SHP77 treated with DMSO at 0.1 percent for 48 hours (cell line): ENCODE results near the gene ENTPD2.
"Not testable (repeated sequence)": the region's sequence is repeated elsewhere in the genome, so short reads cannot be mapped to it uniquely, and the experiment has no call there.

Experiments used
- DNase-seq: peaks from one replicate; lab custom pipeline; 2025; lab: John Stamatoyannopoulos, UW

Gene ENTPD2

DNA sequence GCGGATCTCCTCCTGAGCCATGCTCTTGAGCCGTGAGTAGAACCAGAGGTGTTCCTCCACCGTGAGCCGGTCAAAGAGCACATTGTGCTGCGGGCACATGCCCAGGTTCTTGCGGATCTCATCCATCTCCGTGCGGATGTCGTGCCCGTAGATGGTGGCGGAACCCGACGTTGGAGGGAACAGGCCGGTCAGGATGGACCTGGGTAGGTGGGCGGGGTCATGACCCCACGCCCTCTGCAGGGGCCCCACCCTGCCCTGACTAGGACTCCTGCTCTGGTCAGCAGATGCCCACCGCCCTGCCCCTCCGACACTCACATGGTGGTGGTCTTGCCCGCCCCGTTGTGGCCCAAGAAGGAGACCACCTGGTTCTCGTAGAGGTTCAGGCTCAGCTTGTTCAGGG, 37.9 kb downstream of the ENTPD2 start:
- no peak for DNase-seq

DNA sequence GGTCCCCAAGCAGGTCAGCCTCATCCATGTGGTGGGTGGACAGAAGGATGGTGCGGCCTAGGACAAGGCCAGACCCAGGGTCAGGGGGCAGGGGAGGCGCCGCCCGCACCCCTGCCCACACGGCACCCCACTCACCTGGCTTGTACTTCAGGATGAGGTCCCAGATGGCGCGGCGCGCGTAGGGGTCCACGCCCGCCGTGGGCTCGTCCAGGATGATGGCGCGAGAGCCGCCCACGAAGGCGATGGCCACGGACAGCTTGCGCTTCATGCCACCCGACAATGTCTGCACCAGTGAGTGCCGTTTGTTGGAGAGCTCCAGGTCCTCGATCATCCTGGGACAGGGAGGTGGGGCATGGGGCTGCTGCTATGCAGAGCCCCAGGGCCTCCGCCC, 38.3 kb downstream of the ENTPD2 start:
- DNase-seq, result no peak

DNA sequence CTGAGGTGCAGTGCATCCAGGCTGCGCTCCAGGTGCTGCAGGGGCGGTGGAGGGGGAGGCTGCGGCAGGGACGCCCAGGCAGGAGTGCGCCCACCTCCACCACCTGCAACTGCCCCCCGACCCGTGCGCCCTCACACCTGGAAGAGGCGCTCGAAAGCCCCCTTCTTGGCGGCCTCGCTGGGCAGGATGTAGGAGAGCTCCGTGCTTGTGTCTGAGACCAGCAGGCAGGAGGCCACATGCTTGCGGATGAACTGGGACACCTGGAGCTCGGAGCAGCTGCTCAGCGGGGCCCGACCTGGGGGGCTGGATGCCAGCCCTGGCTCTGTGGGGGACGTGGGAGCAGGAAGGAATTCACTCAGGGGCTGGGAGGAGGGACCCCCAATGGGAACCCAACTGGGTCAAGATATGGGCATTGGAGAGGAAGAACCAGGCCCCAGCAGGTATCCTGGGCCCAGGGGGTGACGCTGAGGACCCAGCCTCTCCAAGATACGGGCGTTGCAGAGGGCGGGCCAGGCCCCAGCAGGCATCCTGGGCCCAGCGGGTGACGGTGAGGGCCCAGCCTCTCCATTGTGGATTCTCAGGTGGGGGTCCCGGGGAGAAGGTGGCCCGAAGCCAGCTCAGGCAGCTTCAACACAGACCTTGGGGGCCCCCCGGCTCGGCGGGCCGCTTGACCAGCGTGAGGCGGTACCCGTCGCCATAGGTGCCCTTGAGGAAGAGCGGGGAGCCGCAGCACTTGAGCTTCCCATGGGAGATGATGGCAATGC, 38.9 kb downstream of the ENTPD2 start:
- no peak for DNase-seq

DNA sequence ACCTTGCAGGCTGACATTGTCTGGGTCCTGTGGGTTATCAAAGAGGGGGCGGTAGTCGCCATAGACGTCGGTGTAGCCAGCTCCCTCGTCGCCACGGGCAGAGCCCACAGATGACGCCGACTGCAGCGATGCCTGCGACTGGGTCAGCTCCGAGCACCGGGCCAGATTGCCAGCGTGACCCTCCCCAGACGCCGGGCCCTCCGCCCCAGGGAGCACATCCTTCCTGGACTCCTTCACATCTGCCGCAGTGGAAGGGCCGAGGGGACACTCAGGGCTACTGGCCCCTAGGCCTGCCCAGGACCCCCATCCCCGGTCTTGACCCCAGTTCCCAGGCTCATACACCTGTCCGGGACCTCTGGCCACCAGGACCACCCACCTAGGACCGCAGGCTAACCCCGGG, 39.7 kb downstream of the ENTPD2 start:
- DNase-seq, result no peak

DNA sequence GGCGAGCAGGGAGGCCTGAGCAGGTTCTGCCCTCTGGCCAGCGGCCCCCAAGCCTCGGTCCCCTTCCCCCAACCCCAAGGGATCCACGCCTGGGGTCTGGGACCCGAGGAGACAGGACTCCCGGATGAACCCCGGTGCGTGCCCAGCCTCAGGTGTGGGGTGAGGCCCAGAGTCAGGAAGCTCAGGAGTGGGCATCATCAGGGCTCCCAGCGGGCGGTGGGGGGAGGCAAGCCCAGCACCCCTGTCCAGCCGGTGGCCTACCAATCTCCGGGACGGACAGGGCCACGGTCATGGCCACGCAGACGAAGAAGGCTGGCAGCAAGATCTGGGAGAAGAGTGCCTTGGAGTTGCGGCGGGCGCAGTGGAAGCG, 40.3 kb downstream of the ENTPD2 start:
- DNase-seq, result no peak

DNA sequence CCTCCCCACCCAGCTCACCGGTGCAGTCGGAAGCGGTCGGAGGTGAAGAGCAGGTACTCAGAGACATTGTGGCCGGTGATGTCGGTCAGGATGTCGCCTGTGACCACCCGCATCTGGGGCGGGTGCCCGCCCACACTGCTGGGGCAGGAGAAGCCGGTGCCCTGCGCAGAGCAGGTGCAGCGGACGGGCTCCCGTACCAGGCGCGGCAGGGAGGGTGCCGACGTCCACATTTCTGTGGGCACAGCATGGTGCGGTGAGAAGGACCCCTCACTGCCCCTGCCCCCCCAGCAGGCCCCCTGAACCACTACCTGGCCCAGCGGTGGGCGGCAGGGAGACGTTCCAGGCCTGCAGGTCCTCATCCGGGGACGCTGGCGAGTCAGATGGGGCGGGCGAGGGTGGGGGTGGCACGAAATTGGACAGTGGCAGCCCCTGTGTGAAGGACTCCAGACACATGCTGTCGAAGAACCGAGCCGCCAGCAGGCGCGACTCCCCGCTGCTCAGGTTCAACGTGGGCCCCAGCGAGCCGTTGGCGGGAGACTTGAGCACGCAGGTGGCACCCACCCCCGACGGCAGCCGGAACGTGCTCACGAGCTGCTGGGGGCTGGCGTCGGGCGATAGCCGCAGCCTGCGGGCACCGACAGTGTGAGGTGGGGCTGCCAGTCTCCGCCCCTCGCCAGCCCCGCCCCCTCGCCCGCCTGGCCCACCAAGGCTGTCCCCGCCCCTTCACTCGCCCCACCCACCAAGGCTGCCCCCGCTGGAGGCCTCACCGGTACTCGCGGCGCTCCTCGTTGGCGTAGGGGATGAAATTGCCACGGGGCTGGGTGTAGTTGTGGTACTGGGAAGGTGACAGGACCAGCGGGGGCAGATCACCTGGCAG, 40.9 kb downstream of the ENTPD2 start:
- DNase-seq, result no peak

DNA sequence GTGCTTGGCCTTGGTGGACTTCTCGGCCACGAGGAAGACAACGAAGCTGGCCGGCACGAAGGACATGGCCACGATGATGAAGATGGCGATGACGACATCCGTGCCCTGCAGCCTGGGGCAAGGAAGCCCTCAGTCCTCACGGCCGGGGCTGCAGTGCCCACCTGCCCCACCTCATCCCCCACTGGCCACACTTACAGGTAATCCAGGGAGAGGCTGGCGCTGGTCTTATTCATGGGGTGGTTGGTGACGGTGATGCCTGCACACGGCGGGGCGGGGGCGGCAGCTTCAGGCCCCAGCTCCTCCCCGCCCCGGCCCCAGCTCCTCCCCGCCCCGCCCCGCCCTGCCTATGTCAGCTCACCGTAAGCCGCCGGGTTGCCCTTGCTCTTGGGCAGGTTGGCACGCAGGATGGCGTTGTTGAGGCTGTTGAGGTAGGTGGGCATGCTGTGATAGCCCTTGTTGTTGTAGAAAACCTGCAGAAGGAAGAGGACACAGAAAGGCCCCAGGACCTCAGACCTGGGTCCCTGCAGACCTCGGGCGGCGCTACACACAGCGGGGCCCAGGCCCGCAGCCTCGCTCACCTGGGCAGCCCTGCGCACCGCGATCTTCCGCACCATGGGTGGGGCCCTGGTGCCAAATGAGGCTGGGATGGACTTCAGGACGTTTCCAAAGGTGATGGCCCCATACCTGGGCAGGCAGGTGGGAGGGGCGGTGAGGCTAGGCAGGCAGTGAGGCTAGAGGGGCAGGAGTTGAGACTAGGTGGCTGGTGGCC, 41.8 kb downstream of the ENTPD2 start:
- DNase-seq, result no peak

DNA sequence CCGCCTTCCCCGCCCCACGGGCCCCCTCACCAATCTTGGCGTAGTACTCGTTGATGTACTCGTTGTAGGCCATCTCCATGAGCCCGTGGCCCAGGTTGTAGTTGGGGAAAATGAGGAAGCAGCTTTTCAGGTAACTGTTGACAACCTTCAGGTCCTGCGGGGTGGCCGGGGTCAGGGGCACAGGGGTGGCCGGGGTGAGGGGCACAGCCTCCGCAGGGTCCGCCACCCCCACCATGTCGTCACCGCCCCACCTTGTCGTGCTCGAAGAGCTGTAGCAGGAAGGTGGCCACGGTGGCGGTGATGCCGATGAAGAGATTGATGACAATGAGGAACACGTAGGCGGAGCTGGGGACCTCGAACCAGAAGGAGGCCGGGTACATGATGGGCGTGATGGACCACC, 42.7 kb downstream of the ENTPD2 start:
- DNase-seq, result no peak

DNA sequence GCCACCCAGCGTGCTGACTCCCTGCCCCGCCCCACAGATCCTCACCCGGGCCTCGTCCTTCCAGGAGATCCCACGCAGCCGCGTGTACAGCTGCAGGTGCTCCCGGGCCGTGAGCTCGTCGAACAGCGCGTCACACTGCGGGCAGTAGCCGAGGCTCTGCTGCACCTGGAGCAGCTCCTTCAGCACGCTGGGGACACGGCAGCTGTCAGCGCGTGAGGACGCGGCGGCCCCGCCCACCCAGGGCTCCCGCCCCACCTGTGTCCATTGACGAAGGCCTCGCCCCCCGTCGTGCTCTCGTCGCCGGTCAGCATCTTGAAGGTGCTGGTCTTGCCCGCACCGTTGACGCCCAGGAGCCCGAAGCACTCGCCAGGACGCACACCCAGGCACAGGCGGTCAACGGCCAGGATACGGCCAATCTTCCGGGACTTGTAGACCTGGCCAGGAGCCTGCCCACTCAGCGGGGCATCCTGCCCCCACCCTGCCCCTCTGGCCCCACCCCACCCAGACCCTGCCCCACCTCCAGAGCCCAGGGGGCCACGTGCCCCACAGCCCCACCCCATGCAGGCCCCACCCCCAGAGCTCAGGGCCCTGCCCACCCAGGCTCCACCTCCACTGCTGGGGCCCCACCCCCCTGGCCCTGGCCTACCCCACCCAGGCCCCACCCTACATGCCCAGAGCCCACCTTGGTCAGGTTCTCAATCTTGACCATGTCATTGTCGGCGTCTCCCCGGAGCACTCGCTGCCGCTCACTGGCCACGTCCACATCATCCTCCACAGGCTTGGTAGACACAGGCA, 43.7 kb downstream of the ENTPD2 start:
- DNase-seq, result no peak

DNA sequence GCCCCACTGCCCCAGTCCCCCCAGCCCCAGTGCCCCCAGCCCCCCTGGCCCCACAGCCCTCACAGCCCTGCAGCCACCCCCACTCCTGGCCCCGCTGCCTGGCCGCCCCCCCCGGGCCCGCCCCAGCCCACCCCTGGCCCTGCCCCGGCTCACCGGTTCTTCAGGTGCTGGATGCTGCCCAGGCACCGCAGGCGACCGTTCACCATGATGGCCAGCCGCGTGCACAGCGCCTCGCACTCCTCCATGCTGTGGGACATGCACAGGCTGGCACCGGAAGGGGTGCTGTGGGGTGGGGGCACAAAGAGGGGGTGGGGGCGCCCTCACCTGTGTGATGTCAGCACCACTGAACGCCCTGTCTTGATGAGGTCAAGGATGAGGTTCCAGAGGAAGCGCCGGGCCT, 44.6 kb downstream of the ENTPD2 start:
- no peak for DNase-seq

DNA sequence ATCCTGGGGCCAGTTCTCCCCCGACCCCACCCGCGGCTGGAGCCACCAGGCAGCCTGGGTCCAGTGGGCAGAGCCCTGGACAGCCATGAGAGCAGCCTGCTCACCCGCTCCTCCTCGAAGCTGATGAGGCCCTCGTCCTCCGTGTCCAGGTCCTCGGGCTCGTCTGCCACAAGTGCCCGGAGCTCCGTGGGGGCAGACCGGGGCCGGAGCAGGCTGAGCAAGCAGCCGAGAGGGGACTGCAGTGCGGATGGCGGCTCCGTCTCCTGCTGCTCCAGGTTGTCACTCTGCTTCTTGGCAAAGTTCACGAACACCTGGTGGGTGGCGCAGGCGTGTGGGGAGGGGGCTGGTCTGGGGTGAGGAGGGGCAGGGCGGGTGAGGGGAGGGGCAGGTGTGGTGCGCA, 45.5 kb downstream of the ENTPD2 start:
- no peak for DNase-seq

DNA sequence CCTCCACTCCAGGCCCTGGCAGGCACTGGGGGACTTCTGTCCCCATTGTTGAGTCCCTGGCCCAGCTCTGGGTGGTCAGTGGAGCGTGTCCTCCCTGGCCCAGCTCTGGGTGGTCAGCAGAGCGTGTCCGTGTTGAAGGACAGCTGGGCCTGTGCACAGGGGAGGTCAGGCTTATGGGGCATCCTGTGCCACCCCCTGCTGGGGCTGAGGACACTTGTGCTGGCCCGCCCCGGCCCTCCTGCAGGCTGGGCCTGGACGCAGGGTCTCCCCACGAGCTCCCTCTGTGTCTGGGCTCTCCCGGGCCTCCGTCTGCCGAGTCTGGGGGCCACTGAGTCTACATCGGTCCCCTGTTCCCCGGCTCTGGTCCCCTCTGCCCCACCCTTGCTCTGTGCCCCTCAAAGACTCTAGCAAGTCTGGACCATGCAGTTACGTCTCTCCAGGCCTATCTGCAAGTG, 46.0 kb downstream of the ENTPD2 start:
- DNase-seq, result no peak

DNA sequence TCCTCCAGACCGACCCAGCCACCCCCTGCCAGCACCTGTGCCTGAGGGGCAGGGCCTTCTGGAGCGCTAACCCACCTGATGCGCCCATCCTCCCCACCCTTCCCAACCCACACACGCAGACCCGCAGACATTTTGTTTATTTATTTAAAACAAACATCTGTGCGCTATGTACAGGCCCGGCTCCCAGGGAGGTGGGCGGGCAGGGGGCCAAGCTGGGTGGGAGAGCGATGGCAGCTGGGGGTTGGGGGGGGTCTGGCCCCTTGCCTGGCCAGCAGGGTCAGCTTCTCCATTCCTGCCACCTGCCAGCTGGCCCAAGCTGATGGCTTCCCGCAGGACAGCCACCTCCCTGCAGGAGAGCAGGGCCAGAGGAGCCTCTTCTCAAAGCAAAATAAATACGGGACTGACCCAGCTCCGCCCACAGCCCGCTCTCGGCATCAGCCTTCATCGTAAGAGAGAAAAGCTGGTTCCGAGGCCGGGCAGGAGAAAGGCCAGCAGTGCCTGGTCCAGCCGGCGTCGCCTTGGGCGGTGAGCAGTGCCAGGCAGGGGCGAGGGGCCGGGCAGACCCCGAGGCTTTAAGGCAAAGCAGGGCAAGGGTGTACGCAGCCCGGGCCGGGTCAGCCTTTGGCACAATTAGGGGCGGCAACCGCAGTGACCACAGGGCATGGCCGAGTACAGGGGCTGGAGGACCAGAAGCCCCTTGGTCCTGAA, 46.6 kb downstream of the ENTPD2 start:
- no peak for DNase-seq

DNA sequence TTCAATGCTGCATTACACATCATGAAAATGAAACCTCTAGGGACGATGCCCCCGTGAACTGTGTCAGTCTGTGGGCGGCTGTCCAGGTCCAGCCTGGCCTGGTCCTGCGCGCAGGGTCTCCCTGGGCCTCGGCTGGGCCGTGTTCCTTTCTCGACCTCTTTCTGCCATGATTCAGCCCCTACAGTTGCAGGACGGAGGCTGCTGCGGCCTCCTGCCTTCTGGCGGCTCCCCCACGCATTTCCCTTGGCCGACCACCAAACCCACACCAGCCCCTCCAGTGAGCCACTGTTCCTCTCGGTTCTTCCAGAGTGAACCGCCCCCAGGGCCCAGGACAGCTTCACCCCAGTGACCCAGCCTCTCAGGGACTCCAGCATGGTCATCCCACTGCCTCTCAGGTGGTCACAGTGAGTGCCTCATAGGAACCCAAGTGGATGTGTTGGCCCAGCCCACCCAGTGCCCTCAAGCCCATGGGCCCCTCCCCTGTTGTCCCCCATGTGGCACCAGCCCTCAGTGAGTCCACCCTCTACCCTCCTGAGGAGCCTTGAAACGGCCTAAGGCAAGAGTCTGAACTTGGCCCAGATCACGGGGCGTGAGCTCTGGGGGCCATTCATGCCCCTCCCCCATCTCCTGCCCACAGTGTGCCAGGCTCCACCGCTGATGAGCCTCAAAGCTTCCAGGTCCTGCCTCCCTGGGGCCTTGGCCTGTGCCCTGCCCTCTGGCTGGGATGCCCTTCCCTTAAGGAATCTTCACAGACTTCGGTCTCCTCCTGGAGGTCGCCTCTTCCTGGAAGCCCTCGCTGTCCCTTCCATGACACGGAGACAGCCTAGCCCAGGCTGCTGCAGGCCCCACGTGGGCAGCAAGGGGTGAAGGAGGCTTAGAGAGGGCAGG, 47.5 kb downstream of the ENTPD2 start:
- DNase-seq, result no peak

DNA sequence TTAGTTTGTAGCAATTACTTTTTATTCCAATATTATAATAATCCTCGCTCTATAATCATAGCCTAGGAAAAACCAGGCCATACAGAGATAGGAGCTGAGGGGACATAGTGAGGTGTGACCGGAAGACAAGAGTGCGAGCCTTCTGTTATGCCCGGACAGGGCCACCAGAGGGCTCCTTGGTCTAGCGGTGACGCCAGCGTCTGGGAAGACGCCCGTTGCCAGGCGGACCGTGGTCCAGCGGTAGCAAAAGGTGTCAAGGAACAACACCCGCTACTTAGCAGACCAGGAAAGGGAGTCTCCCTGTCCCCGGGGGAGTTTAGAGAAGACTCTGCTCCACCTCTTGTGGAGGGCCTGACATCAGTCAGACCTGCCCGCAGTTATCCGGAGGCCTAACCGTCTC, 49.6 kb downstream of the ENTPD2 start:
- not testable (repeated sequence) for DNase-seq

DNA sequence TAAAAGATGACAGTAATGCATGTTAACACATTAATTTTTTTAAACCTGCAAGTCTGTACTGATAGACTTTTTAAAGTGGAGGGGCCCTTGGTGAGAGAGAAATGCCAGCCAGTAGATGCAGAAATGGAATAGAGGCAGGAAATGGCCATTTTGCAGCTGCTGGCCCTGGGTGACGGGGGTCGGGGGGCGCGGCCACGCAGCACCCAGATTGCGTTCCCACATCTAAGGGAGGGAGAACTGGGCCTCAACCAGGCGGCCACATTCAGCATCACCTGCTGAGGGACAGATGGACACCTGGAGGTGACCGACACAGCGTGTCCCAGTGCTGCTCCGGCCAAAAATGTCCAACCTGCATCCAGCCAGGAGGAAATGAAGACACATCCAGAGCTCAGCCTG, 51.2 kb downstream of the ENTPD2 start:
- no peak for DNase-seq

DNA sequence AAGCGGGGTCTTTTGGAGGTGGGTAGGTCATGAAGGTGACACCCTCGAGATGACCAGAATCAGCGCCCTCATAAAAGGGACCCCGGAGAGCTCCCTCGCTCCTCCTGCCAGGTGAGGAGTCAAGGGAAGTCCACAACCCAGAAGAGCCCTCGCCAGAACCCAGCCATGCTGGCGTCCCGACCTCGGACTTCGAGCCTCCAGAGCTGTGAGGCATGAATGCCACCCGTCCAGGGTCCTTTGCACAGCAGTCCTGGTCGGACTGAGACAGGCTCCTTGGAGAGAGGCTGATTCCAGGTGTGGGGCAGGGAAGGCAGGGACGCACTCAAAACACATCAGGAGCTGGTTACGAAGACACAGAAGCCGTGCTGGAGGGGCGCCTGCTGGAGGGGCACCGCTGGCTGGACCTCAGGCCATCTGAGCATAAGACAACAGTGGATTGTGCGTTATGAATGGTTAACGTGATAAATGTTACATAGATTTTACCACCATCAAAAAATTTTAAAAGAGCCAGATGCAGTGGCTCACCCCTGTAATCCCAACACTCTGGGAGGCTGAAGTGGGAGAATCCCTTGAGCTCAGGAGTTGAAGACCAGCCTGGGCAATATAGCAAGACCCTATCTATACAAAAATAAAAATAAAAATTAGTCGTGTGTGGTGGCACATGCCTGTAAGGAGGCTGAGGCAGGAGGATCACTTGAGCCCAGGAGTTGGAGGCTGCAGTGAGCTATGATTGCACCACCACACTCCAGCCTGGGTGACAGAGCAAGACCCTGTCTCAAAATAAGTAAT, 51.8 kb downstream of the ENTPD2 start:
- no peak for DNase-seq

DNA sequence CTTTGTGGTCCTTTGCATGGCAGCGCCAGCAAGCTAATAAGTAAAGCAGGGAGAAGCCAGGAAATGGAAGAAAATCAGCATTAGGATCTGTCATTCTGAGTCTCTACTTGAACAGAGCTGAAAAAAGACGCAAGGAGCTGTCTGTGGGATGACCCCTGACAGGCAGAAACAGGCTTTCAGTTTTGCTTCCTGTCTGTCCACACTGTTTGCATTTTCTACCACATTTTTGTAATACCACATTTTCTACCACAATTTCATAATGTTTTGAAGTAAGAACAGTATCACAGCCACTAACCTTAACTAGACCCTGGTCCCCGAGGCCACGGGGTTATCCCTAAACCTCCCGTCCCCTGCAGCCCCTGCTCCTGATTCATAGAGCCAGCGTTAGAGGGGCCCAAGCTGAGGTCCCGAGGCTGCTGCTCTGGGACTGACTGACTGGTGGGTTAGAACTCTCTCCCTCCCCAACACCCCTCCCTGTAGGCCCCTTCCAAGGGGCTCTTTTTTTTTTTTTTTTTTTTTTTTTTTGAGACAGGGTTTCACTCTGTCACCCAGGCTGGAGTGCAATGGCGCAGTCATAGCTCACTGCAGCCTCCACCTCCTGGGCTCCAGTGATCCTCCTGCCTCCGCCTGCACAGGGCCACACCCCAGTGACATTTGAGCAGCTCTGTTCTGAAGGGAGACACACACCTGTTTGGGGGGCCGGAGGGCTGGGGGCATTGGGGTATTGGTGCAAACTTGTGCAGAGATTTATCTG, 53.5 kb downstream of the ENTPD2 start:
- DNase-seq, result no peak
